NCI-H2227 treated with DMSO at 0.1 percent for 48 hours (cell line): ENCODE data around the gene TUBE1.
"Not testable (repeated sequence)": the region's sequence is repeated elsewhere in the genome, so short reads cannot be mapped to it uniquely, and the experiment has no call there.

Source experiments
- DNase-seq: peaks from one replicate; lab custom pipeline; 2025; lab: John Stamatoyannopoulos, UW

Gene TUBE1

GRCh38 chr6:112062966-112063365 is 24.3 kb downstream of the TUBE1 start:
- DNase-seq: no peak

- no peak for DNase-seq
Measured at GRCh38 chr6:112061605-112062004, 25.7 kb downstream of the TUBE1 start.

- no peak for DNase-seq
Measured at GRCh38 chr6:112058243-112059032, 28.8 kb downstream of the TUBE1 start.

- no peak for DNase-seq
Measured at GRCh38 chr6:112054555-112055190, 32.6 kb downstream of the TUBE1 start.

- no peak for DNase-seq
Measured at GRCh38 chr6:112054001-112054400, 33.3 kb downstream of the TUBE1 start, which contains the start of gene CCN6. TSS of gene CCN6 (plus strand) at chr6:112054104. CDS start at chr6:112054358, 254 bp downstream.

- DNase-seq: not testable (repeated sequence)
Measured at GRCh38 chr6:112051251-112051740, 36.0 kb downstream of the TUBE1 start.

GRCh38 chr6:112050429-112050828 is 36.9 kb downstream of the TUBE1 start:
- DNase-seq: no peak

- no peak for DNase-seq
Measured at GRCh38 chr6:112049996-112050395, 37.3 kb downstream of the TUBE1 start.

- DNase-seq: no peak
Measured at GRCh38 chr6:112049026-112049799, 38.1 kb downstream of the TUBE1 start.

- DNase-seq: not testable (repeated sequence)
Measured at GRCh38 chr6:112047523-112047922, 39.8 kb downstream of the TUBE1 start.

- DNase-seq: no peak
Measured at GRCh38 chr6:112044856-112045255, 42.4 kb downstream of the TUBE1 start.

GRCh38 chr6:112044196-112044595 is 43.1 kb downstream of the TUBE1 start:
- no peak for DNase-seq

- peak; percentile 86 for DNase-seq
Measured at GRCh38 chr6:112043032-112044007, 44.0 kb downstream of the TUBE1 start.

GRCh38 chr6:112041535-112041934 is 45.7 kb downstream of the TUBE1 start:
- DNase-seq: no peak

GRCh38 chr6:112040956-112041355 is 46.3 kb downstream of the TUBE1 start:
- DNase-seq: no peak

- no peak for DNase-seq
Measured at GRCh38 chr6:112039431-112039770, 47.9 kb downstream of the TUBE1 start.

GRCh38 chr6:112038756-112039430 is 48.4 kb downstream of the TUBE1 start:
- DNase-seq: no peak

GRCh38 chr6:112038268-112038667 is 49.0 kb downstream of the TUBE1 start:
- no peak for DNase-seq

- DNase-seq: no peak
Measured at GRCh38 chr6:112037783-112038216, 49.5 kb downstream of the TUBE1 start.

GRCh38 chr6:112036088-112036637 is 51.1 kb downstream of the TUBE1 start:
- DNase-seq: no peak
